Uterus (tissue), 4 donors: ENCODE measurements around the gene TFF2. TPM values are rescaled to one million over a fixed set of nuclear protein-coding genes. Genes with fewer than 3 reads are reported as not detected.

ENCODE experiments used
- DNase-seq, 2 donors: peaks; one replicate each; pipeline ENCODE4 v3.0.0-alpha.2; 2019 to 2020
- H3K27ac ChIP-seq, 2 donors: fragments of 200-600 bp; sonication (generic); 1 replicate in 1 of 2; 2 replicates in 1 of 2; pipeline ENCODE4 v1.5.1; 2016 to 2018
- H3K27me3 ChIP-seq, 2 donors: fragments of 200-600 bp; sonication (generic); one replicate each; pipeline ENCODE4 v1.5.1; 2018 to 2019; ENCODE audit warnings: control low read depth in 1 of 2
- H3K36me3 ChIP-seq, 2 donors: fragments of 200-600 bp; sonication (generic); one replicate each; pipeline ENCODE4 v1.5.1; 2019; ENCODE audit warnings: control low read depth in 1 of 2
- H3K4me1 ChIP-seq, 2 donors: fragments of 200-600 bp; sonication (generic); one replicate each; pipeline ENCODE4 v1.5.1; 2018 to 2019; ENCODE audit warnings: control low read depth in 1 of 2
- H3K4me3 ChIP-seq, 2 donors: fragments of 200-600 bp; sonication (generic); 1 replicate in 1 of 2; 2 replicates in 1 of 2; pipeline ENCODE4 v1.5.1; 2018 to 2019; ENCODE audit warnings: mild to moderate bottlenecking in 1 of 2
- H3K9me3 ChIP-seq, 2 donors: fragments of 200-600 bp; sonication (generic); one replicate each; pipeline ENCODE4 v1.5.1; 2019; ENCODE audit warnings: control low read depth in 1 of 2
- POLR2A ChIP-seq, 2 donors: fragments of 450-650 bp; IDR thresholded peaks; one replicate each; pipeline ENCODE4 v1.6.1; 2016; ENCODE audit warnings: antibody characterized with exemption in 2 of 2, mild to moderate bottlenecking in 1 of 2, moderate library complexity in 1 of 2
- intact Hi-C: fragments of 100-400 bp; cut with DNase I; formaldehyde crosslinking; loops from one replicate; pipeline ENCODE4 v1.15.1; 2023; ENCODE audit warnings: low total_unique reads
- total RNA-seq, 4 donors: library from RNA; depleted of rRNA in 3 of 4; stranded (reverse); fragments of >200 nt in 3 of 4; gene quantifications; one replicate each; pipeline versions ENCODE4 v1.1.0 to v1.2.4, GENCODE V29; 2014 to 2023
- TF ChIP-seq, protein P1 (sequence below), 4 experiments: fragments of 200-600 bp in 2 of 4; fragments of 450-650 bp in 2 of 4; sonication (generic) in 2 of 4; IDR thresholded peaks; one replicate each; pipeline ENCODE4 v1.5.1; 2016 to 2019; ENCODE audit warnings: antibody characterized with exemption in 4 of 4, mild to moderate bottlenecking in 2 of 4, moderate library complexity in 1 of 4
- donor health status: DM: yes; HTN: yes; CAD: no.

TFF2 gene
- total RNA-seq, 4 donors from 2014 or later: not detected

DNA sequence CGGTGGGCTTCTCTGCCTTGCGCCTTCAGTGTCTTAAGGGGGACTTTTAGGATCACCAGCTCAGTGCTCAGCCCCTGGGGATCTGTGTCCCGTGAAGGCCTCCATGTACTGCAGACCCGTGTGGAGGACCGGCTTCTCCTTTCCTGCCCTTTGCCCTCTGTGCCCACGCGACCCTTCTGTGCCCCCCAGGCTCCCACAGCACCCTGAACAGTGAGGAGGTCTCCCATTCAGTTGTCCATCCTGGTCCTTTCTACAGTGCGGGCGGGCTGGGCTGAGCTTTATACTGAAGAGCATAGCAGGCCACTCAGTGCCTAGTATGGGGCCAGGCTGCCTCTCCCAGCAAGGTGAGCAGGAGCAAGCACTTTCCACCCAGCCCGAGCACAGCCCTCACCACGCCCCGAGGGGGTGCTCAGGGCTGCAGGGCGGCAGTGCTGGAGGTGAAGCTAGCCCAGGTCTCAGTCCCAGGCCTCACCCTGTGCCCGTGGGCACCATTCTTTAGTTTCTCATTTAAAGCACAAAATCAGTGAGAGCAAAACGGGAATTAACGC lies 23.2 kb upstream of the TFF2 start:
- no peak overlapping the region for H3K4me3 ChIP-seq
- H3K4me1 ChIP-seq: no peaks in the 10 kb centered on the region
- intact Hi-C loops: no loop called here
- no peak overlapping the region for H3K27ac ChIP-seq
- DNase-seq: no peak
- H3K27me3 ChIP-seq: no peaks in the 10 kb centered on the region
- H3K36me3 ChIP-seq: no peaks in the 10 kb centered on the region
- TF ChIP-seq POLR2A (IDR thresholded peaks at IDR 0.05): no peak
- TF ChIP-seq, protein P1, sequence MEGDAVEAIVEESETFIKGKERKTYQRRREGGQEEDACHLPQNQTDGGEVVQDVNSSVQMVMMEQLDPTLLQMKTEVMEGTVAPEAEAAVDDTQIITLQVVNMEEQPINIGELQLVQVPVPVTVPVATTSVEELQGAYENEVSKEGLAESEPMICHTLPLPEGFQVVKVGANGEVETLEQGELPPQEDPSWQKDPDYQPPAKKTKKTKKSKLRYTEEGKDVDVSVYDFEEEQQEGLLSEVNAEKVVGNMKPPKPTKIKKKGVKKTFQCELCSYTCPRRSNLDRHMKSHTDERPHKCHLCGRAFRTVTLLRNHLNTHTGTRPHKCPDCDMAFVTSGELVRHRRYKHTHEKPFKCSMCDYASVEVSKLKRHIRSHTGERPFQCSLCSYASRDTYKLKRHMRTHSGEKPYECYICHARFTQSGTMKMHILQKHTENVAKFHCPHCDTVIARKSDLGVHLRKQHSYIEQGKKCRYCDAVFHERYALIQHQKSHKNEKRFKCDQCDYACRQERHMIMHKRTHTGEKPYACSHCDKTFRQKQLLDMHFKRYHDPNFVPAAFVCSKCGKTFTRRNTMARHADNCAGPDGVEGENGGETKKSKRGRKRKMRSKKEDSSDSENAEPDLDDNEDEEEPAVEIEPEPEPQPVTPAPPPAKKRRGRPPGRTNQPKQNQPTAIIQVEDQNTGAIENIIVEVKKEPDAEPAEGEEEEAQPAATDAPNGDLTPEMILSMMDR (IDR thresholded peaks at IDR 0.05): no peak
- no peaks in the 10 kb centered on the region for H3K9me3 ChIP-seq

DNA sequence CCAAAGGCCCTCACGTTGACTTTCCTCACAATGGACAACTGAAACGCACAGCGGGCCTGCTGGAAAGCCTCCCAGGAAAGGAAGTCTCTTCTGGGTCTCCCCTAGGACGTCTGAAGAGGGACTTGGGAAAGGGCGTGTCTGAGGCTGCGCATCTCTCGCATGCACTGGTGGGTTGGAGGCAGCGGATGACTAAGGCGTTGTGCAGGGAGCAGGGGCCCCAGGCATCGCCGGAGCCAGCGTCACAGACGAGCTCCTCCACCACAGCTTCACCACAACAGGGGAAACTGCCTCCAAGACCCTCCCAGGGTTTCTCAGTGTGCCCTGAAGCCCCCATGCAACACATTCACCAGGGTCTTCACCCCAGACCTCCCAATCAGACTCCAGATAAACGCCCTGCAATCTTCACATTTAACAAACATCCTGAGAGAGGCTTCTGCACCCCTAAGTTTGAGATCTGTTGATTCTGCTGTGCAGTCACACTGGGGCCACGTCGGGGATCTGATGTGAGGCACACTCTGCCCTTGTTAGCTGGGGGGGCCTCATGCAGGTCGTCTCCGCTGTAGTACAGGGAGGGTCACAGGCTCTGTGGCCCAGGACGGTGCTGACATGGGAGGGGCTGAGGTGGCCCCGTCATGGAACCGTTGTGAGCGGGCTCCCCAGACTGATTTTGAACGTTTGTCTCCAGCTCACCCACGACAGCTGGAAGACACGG lies 22.6 kb upstream of the TFF2 start:
- no peak for DNase-seq
- no peaks in the 10 kb centered on the region for H3K4me1 ChIP-seq
- TF ChIP-seq, protein P1 (IDR thresholded peaks at IDR 0.05): no peak
- no peak for TF ChIP-seq POLR2A (IDR thresholded peaks at IDR 0.05)
- H3K36me3 ChIP-seq: no peaks in the 10 kb centered on the region
- no peak overlapping the region for H3K4me3 ChIP-seq
- no peaks in the 10 kb centered on the region for H3K27me3 ChIP-seq
- intact Hi-C loops: no loop called here
- no peaks in the 10 kb centered on the region for H3K9me3 ChIP-seq
- H3K27ac ChIP-seq: no peak overlapping the region

DNA sequence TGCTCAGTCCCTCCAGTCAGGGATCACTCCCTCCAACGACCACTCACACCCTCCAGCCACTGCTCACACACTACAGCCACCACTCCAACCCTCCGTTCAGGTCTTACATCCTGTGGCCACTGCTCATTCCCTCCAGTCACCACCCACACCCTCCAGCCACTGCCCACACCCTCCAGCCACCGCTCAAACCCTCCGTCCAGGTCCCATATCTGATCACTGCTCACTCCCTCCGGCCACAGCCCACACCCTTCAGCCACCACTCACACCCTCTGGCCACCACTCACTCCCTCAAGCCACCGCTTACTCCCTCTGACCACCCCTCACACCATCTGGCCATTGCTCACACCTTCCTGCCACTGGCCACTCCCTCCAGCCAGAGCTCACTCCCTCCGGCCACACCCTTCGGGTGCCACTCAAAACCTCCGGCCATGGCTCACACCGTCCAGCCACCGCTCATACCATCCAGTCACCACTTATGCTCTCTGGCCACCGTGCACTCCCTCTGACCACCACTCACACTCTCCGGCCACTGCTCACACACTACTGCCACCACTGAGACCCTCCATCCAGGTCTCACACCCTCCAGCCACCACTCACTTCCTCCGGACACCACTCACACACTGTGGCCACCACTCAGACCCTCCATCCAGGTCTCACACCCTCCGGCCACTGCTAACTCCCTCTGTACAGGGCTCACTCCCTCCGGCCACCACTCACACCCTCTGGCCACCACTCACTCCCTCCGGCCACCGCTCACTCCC lies 20.3 kb upstream of the TFF2 start:
- Histone ChIP-seq H3K4me1 (no peaks in the 10 kb centered on the region), H3K27ac (no peak overlapping the region), H3K36me3 (no peaks in the 10 kb centered on the region), H3K27me3 (no peaks in the 10 kb centered on the region), H3K9me3 (no peaks in the 10 kb centered on the region), H3K4me3 (no peak overlapping the region)
- no peak for TF ChIP-seq POLR2A (IDR thresholded peaks at IDR 0.05)
- TF ChIP-seq, protein P1 (IDR thresholded peaks at IDR 0.05): no peak
- no peak for DNase-seq
- intact Hi-C loops: no loop called here

DNA sequence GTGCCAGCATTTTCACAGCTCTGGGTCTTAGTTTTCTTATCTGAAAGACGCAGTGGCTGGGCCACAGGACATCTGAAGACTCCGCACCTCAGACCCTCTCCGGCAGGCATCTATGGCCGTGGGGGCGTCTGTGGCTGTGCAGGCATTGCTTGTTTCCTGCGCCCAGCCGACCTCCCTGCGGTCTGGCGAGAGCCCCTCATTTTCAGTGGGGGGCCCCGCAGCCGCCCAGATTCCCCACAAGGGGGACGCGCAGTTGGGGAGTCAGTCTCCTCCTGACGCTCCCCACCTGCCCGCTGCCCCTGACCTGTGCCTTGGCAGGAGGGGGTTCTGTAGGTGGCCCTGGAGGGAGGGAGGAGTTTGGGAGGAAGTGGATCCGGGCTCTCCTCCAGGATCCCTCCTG lies 19.0 kb upstream of the TFF2 start:
- Histone ChIP-seq H3K36me3 (no peaks in the 10 kb centered on the region), H3K4me3 (no peak overlapping the region), H3K4me1 (no peaks in the 10 kb centered on the region), H3K27ac (no peak overlapping the region), H3K27me3 (no peaks in the 10 kb centered on the region), H3K9me3 (no peaks in the 10 kb centered on the region)
- intact Hi-C loops: no loop called here
- TF ChIP-seq, protein P1 (IDR thresholded peaks at IDR 0.05): no peak
- no peak for TF ChIP-seq POLR2A (IDR thresholded peaks at IDR 0.05)
- no peak for DNase-seq
